Measurements from ENCODE around the gene PAPPA.

DNA sequence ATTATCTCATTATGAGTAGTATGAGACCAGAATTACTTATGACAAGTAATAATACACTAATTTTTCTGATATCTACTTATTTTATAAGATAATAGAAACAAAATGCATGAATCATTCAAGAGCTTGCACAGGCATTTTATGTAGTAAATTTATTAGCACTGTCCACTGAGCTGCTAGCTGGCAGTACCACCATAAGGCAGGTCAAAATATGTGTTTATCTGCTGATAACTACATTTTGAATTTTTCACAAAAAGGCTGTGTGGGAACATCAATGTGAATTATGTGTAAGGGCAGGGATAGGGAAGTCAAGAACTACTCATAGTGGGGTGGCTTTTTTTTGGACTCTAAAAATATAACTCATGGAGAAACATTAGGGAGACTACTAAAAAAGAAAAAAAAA is 249.6 kb downstream of the PAPPA start:
- TF ChIP-seq, protein P1, sequence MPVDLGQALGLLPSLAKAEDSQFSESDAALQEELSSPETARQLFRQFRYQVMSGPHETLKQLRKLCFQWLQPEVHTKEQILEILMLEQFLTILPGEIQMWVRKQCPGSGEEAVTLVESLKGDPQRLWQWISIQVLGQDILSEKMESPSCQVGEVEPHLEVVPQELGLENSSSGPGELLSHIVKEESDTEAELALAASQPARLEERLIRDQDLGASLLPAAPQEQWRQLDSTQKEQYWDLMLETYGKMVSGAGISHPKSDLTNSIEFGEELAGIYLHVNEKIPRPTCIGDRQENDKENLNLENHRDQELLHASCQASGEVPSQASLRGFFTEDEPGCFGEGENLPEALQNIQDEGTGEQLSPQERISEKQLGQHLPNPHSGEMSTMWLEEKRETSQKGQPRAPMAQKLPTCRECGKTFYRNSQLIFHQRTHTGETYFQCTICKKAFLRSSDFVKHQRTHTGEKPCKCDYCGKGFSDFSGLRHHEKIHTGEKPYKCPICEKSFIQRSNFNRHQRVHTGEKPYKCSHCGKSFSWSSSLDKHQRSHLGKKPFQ (tag by site-specific recombination; IDR thresholded peaks at IDR 0.05): no peak
- TF ChIP-seq ZNF184 (tag by site-specific recombination; IDR thresholded peaks at IDR 0.05) (no peak), ZFP41 (tag by site-specific recombination; IDR thresholded peaks at IDR 0.05; ENCODE audit: borderline replicate concordance) (no peak), ZNF776 (tag by site-specific recombination; IDR thresholded peaks at IDR 0.05; ENCODE audit: borderline replicate concordance) (no peak), ZNF266 (tag by site-specific recombination; IDR thresholded peaks at IDR 0.05; ENCODE audit: low read depth) (no peak), SALL2 (tag by site-specific recombination; IDR thresholded peaks at IDR 0.05; ENCODE audit: borderline replicate concordance) (no peak), KLF8 (tag by site-specific recombination; IDR thresholded peaks at IDR 0.05) (no peak), ZNF24 (tag by site-specific recombination; IDR thresholded peaks at IDR 0.05) (no peak)
- TF ChIP-seq, protein P2, sequence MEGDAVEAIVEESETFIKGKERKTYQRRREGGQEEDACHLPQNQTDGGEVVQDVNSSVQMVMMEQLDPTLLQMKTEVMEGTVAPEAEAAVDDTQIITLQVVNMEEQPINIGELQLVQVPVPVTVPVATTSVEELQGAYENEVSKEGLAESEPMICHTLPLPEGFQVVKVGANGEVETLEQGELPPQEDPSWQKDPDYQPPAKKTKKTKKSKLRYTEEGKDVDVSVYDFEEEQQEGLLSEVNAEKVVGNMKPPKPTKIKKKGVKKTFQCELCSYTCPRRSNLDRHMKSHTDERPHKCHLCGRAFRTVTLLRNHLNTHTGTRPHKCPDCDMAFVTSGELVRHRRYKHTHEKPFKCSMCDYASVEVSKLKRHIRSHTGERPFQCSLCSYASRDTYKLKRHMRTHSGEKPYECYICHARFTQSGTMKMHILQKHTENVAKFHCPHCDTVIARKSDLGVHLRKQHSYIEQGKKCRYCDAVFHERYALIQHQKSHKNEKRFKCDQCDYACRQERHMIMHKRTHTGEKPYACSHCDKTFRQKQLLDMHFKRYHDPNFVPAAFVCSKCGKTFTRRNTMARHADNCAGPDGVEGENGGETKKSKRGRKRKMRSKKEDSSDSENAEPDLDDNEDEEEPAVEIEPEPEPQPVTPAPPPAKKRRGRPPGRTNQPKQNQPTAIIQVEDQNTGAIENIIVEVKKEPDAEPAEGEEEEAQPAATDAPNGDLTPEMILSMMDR (tag by site-specific recombination; IDR thresholded peaks at IDR 0.05): no peak
- TF ChIP-seq, protein P3, sequence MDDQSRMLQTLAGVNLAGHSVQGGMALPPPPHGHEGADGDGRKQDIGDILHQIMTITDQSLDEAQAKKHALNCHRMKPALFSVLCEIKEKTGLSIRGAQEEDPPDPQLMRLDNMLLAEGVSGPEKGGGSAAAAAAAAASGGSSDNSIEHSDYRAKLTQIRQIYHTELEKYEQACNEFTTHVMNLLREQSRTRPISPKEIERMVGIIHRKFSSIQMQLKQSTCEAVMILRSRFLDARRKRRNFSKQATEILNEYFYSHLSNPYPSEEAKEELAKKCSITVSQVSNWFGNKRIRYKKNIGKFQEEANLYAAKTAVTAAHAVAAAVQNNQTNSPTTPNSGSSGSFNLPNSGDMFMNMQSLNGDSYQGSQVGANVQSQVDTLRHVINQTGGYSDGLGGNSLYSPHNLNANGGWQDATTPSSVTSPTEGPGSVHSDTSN (CRISPR knock-in tag; IDR thresholded peaks at IDR 0.05): no peak
- TF ChIP-seq, protein P4, sequence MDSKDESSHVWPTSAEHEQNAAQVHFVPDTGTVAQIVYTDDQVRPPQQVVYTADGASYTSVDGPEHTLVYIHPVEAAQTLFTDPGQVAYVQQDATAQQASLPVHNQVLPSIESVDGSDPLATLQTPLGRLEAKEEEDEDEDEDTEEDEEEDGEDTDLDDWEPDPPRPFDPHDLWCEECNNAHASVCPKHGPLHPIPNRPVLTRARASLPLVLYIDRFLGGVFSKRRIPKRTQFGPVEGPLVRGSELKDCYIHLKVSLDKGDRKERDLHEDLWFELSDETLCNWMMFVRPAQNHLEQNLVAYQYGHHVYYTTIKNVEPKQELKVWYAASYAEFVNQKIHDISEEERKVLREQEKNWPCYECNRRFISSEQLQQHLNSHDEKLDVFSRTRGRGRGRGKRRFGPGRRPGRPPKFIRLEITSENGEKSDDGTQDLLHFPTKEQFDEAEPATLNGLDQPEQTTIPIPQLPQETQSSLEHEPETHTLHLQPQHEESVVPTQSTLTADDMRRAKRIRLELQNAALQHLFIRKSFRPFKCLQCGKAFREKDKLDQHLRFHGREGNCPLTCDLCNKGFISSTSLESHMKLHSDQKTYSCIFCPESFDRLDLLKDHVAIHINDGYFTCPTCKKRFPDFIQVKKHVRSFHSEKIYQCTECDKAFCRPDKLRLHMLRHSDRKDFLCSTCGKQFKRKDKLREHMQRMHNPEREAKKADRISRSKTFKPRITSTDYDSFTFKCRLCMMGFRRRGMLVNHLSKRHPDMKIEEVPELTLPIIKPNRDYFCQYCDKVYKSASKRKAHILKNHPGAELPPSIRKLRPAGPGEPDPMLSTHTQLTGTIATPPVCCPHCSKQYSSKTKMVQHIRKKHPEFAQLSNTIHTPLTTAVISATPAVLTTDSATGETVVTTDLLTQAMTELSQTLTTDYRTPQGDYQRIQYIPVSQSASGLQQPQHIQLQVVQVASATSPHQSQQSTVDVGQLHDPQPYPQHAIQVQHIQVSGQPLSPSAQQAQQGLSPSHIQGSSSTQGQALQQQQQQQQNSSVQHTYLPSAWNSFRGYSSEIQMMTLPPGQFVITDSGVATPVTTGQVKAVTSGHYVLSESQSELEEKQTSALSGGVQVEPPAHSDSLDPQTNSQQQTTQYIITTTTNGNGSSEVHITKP (tag by site-specific recombination; IDR thresholded peaks at IDR 0.05): no peak
- TF ChIP-seq, protein P5, sequence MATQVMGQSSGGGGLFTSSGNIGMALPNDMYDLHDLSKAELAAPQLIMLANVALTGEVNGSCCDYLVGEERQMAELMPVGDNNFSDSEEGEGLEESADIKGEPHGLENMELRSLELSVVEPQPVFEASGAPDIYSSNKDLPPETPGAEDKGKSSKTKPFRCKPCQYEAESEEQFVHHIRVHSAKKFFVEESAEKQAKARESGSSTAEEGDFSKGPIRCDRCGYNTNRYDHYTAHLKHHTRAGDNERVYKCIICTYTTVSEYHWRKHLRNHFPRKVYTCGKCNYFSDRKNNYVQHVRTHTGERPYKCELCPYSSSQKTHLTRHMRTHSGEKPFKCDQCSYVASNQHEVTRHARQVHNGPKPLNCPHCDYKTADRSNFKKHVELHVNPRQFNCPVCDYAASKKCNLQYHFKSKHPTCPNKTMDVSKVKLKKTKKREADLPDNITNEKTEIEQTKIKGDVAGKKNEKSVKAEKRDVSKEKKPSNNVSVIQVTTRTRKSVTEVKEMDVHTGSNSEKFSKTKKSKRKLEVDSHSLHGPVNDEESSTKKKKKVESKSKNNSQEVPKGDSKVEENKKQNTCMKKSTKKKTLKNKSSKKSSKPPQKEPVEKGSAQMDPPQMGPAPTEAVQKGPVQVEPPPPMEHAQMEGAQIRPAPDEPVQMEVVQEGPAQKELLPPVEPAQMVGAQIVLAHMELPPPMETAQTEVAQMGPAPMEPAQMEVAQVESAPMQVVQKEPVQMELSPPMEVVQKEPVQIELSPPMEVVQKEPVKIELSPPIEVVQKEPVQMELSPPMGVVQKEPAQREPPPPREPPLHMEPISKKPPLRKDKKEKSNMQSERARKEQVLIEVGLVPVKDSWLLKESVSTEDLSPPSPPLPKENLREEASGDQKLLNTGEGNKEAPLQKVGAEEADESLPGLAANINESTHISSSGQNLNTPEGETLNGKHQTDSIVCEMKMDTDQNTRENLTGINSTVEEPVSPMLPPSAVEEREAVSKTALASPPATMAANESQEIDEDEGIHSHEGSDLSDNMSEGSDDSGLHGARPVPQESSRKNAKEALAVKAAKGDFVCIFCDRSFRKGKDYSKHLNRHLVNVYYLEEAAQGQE (tag by site-specific recombination; IDR thresholded peaks at IDR 0.05): no peak
- TF ChIP-seq, protein P6, sequence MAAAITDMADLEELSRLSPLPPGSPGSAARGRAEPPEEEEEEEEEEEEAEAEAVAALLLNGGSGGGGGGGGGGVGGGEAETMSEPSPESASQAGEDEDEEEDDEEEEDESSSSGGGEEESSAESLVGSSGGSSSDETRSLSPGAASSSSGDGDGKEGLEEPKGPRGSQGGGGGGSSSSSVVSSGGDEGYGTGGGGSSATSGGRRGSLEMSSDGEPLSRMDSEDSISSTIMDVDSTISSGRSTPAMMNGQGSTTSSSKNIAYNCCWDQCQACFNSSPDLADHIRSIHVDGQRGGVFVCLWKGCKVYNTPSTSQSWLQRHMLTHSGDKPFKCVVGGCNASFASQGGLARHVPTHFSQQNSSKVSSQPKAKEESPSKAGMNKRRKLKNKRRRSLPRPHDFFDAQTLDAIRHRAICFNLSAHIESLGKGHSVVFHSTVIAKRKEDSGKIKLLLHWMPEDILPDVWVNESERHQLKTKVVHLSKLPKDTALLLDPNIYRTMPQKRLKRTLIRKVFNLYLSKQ (tag by site-specific recombination; IDR thresholded peaks at IDR 0.05; ENCODE audit: borderline replicate concordance): no peak

Measured in HEK293 (cell line).